Cortex of kidney (tissue), 1 donor: ENCODE data around the gene NGEF.

Experiments used
- DNase-seq: peaks from one replicate; lab custom pipeline; 2025; lab: John Stamatoyannopoulos, UW

NGEF gene

DNA sequence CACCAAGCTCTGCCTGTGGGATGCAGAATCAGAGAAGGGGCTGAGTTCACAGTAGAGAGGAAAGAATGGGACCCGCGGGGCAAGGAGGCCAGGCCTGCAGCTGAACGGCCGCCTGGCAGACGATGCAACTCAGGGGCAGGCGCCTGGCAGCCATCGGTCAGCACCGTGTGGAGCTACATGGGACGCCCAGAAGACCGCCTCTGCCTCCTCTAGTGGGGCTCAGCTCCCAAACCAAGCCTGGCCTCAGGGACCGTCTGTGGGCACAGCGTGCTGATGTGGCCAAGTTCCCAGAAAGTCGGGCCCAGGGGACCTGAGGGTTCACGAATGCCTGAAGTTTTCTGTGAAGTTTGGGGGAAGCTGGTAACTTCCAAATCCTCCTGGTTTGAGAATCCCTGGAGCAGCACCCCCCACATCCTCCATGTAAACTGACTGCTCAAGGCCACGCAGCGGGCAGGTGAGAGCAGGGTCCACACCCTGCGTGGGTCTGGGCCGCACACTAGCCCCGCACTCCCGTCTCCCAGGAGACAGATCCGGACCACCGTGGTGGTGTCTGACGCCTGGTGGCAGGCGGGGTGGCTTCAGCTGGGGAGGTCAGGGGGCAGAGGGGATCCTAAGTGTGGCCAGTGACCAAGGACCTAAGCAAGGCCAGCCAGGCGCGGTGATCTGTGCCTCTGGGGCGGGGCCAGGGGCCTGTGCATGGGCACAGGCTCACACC is 128.3 kb downstream of the NGEF start:
- no peak for DNase-seq

DNA sequence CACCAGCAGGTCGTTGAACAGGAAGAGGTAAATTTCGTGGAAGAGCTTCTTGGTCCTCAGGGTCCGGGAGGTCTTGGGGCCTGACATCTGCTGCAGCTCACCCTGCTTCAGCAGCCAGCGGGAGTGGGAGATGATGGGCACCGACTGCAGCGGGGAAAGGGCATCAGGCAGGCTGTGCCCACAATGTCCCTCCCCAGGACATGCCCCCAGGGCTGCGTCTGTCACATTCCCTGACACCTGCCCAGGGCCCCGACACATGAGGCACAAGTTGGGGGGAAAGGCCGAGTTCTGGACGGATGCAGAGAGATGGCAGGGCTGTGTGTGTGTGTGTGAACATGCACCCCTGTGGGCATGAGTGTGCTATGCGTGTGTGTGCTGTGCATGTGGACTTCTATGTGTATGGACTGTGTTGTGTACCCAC is 129.0 kb downstream of the NGEF start:
- DNase-seq = no peak

DNA sequence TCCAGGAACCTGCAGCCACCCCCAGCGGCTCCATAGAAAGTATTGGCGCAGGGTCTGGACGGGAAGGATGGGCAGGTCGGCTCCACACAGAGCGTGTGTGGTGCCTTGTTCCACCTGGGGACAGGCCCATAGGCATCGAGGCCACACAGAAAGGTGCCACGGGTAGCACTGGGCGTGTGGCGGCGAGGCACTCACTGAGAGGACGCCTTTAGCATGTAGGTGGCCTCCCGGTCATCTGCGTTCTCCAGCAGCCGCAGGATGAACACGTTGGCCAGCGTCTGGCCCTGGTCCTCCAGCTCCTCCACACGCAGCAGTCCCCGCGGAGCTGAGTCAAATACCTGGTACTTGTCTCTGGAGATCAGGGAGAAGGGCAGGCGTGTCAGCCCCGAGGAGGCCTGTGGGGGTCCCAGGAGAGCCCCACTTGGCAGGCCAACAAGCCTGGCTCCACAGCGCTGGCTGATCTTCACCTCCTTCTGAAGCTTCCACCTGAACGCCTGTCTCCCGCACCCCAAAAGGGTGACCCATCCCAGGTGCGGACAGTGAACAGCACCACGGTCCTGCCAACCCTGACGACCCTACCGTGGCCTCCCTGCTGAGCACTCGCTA is 129.8 kb downstream of the NGEF start:
- DNase-seq = no peak

DNA sequence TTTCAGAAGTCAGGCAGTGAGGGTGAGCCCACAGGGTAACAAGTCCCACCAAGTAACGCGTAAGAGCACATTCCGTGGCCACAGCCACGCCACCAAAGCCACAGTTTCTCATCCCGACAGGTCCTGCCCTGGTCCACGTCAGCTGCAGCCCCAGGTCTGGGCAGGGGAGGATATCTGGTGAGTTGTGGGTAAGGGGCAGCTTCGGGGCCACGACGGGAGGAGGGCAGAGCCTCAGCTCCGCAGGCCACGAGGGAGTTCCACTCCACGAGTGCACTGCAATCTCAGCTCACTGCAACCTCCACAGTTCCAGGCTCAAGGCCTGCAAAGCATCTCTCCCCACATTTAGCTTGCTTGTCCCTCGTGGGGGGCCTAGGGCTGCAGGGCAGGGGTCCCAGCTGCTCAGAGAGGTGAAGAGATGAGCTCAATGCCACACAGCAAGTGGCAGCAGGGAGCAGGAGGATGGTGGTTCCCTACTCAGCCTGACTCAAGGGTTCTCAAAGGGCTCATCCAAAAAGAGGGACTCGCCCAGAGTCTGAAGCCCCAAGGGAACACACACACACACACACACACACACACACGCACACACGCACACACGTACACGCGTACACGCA is 130.4 kb downstream of the NGEF start:
- no peak for DNase-seq

DNA sequence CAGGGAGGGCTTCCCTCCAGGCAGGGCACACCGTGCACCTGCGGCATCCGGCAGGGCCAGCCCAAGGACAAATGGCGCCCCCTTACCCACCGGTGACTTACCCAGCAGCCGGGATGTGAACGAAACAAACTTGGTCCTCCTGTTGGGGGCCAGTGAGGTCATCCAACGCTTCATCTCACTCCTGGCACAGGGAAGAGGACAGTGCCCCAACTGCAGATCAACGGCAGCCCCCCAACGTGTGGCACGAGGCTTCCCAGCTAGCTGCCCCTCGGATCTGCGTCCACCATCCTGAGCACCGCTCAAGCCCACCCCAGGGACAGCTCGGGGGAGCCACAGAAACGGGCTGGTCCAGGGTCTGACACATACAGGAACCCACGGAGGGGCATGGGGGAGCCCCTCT is 131.0 kb downstream of the NGEF start:
- DNase-seq = no peak

DNA sequence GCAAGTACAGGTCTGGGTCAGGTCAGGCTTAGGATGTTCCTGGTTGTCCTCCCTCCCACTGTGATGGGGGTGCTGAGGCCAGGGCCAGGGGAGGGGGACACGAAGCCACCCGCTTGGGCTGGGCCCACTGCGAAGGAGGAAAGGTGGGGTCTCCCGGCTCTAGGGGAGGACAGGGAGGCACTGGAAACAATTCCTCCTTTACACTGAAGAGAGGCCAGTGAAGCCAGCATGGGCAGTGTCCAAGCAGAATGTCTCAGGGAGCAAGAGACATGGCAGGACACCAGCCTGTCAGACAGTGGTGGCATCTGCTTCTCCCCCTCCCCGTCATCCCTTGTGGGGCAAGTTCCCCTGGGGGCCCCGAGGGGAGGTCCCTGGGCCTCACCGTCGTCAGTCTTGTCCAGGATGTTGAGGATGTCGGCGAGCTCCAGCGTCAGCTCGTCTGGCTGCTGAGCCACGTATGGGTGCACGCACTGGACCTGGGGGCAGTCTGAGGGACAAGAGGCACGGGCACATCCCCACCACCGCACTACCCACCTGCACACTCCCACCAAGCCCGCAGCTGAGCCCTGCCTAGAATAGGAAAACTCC is 132.2 kb downstream of the NGEF start:
- no peak for DNase-seq

DNA sequence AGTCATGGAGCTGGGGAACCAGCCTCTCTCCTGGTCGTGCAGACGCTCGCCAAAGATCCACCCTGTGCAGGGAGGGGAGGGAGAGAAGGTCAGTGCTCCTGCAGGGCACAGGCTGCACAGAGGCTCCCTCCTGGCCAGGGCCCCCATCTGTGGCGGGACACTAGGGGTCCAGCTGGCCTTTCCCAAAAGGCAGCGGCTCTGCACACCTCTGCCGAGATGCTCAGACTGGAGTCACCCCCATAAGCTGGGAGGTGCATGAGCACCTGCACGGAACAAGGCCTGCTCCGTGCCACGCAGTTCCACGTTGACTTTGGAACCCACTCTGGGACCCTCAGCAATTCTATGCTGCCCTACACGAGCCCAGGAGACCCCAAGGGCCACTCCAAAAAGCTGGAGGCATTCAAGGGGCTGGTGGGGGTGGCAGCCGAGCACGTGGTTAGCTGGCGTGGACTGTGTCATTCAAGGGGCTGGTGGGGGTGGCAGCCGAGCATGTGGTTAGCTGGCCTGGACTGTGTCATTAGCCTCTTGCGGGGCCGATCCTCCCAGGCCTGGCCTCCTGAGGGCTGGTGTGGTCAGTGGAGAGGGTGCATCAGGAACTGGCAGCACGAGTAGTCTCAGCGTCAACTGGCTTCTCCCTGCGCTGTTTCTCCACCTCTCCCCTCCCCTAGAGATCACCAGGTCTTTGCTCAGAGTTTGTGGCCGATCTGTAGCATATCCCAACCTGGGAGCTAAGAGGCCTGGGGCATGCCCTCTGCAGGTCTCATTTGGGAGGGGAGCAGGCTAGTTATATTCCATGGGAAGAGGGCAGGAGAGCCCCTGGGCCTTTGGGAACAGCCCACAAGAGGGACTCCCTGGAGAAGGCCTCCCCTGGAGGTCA is 133.2 kb downstream of the NGEF start:
- DNase-seq = no peak

DNA sequence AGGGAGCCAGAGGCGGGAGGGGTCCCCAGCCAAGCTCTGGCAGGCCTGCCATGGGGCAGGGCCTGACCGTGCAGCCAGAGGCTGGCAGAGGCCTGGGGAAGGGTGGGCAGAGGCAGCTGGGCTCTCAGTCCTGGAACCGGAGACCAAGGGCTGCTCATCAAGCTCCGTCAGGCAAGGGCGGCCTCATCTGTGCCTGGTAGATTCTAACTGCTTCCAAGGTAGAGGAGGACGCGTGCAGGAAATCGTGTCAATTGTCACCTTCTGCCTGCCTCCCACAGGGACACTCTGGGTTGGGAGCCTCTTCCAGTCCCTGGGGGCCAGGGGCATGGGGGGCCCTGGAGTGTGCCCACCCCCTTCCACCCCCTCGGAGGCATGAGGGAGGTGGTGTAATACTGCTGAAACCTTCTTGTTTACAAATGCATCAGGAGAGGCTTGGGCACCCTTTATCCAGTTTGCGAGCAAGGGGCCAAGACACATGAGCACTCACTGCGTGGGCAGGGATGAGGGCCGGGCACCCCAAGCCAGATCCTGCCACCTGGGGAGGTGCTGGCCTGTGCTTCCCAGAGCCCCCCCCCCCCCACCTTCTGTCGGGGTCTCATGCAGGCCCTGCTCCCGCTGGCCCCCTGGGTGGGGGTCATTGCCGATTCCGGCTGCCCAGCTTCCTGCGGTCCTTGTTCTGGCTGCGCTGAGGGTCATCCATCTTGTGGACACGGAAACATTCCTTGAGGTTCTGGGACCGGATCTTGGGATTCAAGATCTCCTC is 134.0 kb downstream of the NGEF start:
- no peak for DNase-seq

DNA sequence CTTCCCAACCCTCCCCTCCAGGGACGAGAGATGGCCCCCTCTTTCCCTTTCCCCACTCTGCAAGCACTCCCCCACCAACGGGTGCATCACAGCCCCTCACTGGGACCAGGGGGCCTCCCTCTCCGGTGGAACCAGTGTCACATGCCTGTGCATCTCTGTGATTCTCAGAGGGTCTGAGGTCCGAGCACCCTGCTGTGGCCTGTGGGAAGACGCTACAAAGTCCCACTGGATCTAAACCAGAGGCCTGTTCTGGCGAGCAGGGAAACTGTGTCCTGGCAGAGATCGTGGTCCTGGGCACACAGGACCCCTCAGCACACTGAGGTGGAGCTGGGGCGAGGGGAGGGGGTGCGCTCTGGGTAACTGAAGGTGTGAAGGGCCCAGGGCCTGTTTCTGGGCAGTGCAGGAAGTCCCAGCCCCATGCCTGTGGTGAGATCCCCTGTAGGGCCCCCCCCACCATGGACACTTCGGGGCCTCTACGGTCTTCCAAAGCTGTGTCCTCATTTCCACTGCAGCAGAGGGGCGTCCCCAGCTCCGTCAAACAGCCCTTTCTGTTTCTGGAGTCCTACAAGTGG is 135.0 kb downstream of the NGEF start:
- DNase-seq = no peak

DNA sequence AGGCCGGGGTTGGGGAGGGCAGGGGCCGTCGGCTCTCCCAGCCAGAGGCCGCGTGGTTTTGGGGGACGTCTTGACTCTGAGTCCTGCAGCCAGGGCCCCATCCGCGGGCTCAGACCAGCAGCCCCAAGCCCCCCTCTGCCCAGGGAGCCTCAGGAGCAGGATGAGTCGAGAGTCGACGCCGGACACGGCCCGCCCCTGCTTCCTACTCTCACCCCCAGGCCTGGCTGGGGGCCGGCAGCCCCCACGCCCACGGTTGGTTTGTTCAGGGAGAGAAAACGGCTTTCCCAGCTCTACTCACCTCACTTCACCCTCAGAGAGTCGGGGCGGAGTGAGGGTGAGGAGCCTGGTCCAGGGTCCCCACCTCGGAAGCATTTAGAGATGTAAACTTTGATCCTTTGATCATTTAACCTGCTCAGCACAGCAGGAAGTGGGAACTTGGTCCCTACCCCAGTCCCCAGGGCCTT is 136.0 kb downstream of the NGEF start:
- no peak for DNase-seq

DNA sequence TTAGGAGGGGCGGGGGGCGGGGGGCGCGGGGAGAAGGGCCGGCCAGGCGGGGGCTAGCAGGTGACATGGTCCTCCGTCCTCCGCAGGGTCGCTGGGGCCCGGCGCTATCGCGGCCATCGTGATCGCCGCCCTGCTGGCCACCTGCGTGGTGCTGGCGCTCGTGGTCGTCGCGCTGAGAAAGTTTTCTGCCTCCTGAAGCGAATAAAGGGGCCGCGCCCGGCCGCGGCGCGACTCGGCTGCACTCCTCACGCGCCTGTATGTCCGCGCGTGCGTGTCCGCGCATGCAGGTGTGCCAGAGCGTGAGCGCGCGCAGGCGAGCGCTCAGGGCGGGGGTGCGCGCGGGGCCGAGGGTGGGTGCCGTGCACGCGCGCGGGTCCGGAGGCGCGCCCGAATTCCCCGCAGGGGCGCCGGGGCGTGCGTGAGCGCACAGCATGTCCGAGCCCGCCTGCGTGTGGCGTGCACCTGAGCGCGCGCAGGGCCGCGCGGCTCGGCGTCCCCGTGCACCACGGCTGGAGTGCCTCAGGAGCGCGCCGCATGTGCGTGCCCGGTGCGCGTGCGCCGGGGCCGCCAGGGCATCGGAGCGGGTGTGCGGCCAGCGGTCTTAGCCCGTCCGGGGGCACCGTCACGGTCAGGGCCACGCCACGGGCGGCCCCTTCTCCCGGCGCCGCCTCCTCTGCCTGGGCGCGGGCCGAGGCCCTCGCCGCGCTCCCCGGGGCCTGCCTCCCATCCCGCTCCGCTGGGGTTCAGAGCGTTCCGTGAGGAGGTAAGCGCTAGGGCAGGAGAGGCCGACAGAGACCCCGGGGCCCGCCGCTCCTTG is 136.7 kb downstream of the NGEF start:
- DNase-seq = no peak

DNA sequence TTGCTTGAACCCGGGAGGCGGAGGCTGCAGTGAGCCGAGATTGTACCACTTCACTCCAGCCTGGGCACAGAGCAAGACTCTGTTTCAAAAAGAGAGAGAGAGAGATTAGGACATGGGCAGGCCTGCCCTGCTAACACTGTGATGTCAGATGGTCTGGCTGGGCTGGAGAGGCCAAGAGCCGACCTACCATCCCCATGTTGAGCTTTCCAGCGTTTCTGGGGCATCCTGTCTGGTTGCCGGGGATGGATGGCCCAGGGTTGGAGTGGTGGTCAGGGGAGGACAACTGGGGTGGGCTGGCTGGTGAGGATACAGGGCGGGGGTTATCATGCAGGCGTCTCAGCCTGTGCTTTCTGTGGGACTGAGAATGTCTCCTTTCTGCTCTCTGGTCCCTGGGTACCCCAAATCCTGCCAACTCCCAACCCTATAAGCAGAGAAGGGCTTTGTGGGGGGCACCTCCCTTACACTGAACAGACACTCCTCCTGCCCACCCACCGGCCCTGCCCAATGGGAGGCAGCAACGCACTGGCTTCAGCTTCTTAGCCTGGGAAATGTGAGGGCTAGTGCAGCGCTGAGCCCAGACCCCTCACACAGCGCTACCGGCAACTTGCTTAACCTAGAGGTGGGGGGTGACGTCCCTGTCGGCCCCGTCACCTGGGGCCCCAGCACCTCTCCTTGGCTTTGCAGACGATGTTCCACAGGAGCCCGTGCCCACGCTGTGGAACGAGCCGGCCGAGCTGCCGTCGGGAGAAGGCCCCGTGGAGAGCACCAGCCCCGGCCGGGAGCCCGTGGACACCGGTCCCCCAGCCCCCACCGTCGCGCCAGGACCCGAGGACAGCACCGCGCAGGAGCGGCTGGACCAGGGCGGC is 137.6 kb downstream of the NGEF start:
- no peak for DNase-seq

DNA sequence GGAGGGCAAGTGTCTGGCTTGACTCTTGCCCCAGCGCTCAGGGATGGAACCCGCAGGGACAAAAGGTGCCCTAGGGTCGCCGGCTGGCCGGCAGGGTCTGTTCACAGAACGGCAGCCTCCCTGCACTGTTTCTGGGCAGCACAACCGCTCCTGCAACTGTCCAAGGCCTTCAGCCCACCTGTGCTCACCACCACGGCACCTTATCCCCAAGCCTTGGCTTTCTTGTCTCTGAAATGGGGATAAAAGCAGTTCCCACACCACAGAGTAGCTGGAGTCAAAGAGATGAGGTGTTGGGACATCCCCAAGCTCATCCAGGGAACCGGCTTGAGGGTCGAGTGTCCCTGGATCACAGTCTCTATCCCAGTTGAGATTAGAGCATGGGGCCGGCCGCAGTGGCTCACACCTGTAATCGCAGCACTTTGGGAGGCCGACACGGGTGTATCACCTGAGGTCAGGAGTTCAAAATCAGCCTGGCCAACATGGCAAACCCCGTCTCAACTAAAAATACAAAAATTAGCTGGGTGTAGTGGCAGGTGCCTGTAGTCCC is 138.3 kb downstream of the NGEF start:
- no peak for DNase-seq

DNA sequence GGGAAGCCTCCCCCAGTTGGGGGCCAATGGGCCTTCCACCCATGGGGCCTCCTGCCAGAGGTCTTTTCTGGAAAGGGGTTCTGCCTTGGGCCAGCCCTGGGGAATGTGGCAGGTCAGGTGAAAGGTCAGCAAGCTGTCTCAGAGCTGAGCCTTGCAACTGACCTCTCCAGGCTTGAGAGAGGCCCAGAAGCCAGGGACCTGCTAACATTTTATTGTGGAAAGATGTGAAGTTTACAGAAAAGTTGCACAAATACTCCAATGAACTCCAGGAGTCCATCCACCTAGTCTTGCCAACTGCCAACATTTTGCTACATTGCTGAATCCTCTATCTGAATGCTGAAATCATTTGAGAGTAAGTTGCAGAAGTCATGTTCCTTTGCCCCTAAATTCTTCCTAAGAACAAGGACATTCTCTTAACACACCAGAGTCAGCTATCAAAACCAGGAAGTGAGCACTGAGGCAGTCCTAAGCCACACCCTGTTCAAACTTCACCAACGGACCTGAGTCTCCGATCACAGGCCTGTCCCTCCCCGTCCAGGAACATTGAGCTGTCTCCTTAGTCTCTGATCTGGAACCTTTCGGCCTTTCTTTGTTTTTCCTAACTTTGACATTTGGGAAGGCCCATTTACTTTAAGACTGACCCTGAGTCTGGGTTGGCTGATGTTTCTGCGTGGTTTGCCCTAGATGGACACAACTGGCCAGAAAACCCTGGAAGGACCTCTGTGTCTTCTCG is 139.0 kb downstream of the NGEF start:
- no peak for DNase-seq

DNA sequence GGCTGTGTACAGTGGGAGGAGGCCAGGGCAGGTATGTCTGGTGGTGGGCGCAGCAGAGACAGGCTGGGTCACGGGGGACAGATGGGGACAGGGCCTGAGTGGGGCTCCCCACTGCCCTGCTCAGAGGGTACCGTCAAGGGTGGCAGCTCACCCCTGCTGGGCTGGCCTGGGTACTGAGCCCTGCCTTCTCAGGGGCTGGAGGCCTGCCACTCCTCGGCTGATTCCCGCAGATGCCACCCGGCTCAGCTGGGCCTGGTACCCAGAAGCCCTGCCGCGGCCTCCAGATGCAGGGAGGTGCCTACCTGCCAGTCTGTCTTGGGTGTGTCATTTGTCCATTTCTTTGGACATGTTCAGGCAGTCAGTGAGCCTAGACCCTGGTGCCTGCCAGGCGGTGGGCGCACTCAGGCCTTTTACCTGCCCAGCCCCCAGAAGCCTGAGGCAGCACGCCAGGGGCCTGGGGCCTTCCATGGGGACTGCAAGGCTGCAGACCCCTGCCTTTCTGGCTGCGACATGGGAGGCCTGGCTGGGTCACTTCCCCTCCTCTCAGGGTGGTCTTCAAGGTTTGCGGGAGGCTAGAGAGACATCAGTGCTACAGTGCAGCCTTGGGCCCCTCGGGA is 139.7 kb downstream of the NGEF start:
- no peak for DNase-seq

DNA sequence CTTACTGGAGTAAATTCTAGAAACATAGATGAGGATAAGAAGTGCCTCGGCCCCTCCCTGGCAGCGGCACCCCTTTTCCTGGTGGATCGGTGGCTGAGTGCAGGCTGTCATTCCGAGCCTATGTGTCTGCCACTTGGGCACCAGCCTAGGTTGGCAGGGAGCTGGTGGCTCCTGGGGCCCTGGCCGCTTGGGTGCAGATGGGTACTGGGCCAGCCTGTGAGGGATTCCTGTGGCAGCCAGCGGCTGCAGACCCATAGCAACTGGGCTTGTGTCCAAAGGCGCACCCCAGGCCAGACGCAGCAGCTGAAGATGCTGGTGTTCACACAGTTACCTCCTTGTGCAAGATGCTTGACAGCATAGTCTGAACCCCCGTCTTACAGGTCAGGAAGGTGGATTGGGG is 140.2 kb downstream of the NGEF start:
- no peak for DNase-seq

DNA sequence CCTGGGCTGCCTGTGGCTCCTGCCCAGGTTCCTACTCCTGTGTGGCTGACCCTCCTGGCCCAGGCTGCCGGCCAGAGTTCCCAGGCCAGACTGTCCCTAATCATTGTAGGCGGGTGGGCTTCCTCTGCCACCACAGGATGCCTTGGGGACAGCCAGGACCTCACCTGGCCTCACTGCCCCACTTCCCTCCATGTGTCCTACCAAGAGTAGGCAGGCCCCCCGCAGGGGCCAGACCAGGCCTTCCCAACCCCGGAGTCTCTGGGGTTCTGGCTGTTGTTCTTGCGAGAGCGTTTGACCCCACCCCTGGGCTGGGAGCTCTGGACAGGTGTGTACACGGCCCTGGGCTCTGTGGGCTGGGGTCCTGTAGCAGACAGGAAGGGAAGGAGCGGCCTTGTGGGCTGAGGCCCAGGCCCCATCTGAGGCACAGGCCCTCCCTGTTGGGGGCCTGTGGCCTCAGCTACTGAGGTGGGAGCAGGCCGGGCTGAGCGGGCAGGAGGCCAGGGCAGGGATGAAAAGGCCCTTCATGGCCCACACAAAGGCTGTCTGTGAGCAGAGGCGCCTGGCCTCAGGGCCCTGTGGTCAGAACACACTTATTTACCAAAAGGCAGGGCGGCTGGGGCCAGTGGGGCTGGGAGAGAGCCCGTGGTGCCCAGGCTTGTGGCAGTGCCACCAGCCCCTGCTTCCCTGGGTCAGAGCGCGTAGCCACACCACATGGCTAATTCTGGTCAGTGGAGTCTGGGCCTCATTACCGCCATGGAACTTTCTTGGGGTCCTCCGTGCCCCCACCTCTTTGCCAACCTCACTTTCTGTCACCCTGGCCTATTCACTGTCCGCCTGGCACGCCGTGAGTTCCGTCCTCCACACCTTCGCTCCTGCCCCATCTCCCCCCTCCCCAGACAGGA is 141.0 kb downstream of the NGEF start:
- no peak for DNase-seq
